ENCODE results near the gene JARID2. TPM values are rescaled to one million over a fixed set of nuclear protein-coding genes. Genes with fewer than 3 reads are reported as not detected.

The JARID2 gene
- total and polyA plus RNA-seq, 10 of the 15 experiments (the other 5 are each of a cell fraction or from before 2014, with no cell fraction given): 4.2 to 21.6 (median 11.7) TPM

DNA sequence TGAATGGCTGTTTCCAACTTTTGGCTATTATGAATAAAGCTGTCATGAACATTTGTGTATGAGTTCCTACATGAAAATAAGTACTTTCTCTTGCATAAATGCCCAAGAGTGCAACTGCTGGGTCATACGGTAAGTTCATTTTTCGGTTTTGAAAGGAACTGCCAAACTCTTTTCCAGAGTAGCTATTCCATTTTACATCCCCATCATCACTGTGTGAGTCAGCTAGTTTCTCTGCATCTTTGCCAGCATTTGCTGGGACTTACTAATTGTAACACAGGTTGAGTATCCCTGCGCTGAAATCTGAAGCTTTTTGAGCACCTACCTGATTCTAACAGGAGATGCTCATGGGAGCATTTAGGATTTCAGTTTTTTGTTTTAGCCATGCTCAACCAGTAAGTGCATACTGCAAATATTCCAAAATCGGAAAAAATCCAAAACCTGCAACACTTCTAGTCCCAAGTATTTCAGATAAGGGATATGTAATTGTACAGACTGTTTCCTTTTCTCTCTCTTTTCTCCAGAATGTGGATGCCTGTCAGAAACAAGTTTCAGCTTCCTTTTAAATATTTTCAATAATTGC is 298.5 kb downstream of the JARID2 start:
- BruUV-seq (replicated peaks): no TSS peak
- Histone ChIP-seq H3K79me2 (ENCODE audit: control insufficient read depth, insufficient read depth, low read length) (no peaks in the 10 kb centered on the region; the same call in 1 of the 2 replicates), H3K4me2 (ENCODE audit: control insufficient read depth, insufficient read depth) (no peak overlapping the region), H3K36me3 (ENCODE audit: control insufficient read depth in 2 of 2, insufficient read depth in 2 of 2, low read length in 1 of 2) (no peaks in the 10 kb centered on the region; a peak in 1 of 4 replicates), H3K27me3 (replicated peaks in 1 of 2; ENCODE audit: control insufficient read depth in 2 of 2, insufficient read depth in 2 of 2, low read length in 1 of 2) (no peaks in the 10 kb centered on the region), H2AFZ (ENCODE audit: control insufficient read depth, low read depth, low read length) (no peak overlapping the region), H3K4me3 (no peak overlapping the region), H3K27ac (ENCODE audit: control insufficient read depth, insufficient read depth) (no peak overlapping the region), H3K9me3 (replicated peaks; ENCODE audit: control insufficient read depth, insufficient read depth, low read length) (peaks cover 10% of the 10 kb centered on the region), H4K20me1 (ENCODE audit: control insufficient read depth, insufficient read depth) (no peaks in the 10 kb centered on the region), H3K4me1 (ENCODE audit: control insufficient read depth, insufficient read depth, low read length) (no peaks in the 10 kb centered on the region; the same call in 1 of the 2 replicates), H3K9ac (ENCODE audit: control insufficient read depth, insufficient read depth, low read length) (no peak overlapping the region)
- ChIA-PET SMC1A (ENCODE audit: uncharacterized antibody, unreplicated experiment) (interaction anchor here (0.6 to 2.1 kb wide), 5 partner anchors 9 to 80 kb away, joined by 3 to 10 read pairs (median 4); no protein-coding TSS in a partner anchor), CTCF (interaction anchor here (1.2 to 2.9 kb wide), 3 partner anchors 9 to 81 kb away, joined by 3 to 6 read pairs (median 3); no protein-coding TSS in a partner anchor), POLR2A (interaction anchor here (0.5 kb wide), 1 partner anchor 139 kb away, joined by 3 read pairs; no protein-coding TSS in a partner anchor), RAD21 (ENCODE audit: unreplicated experiment) (interaction anchor here (1.0 to 1.1 kb wide), 2 partner anchors 77 to 78 kb away, joined by 3 read pairs; no protein-coding TSS in a partner anchor)
- DNase-seq (ENCODE audit: low read depth, low spot score) (no peak), ATAC-seq (no peak), FAIRE-seq (no peak)
- TF ChIP-seq HDGF (IDR thresholded peaks at IDR 0.05) (no peak), NFYB (IDR thresholded peaks at IDR 0.05; ENCODE audit: insufficient read depth, low read depth, low read length) (no peak), POLR2A (IDR thresholded peaks at IDR 0.05; ENCODE audit: low read depth, low read length) (no peak), ZZZ3 (IDR thresholded peaks at IDR 0.05; ENCODE audit: control insufficient read depth, insufficient read length, low read depth) (no peak), RFX5 (IDR thresholded peaks at IDR 0.05; ENCODE audit: low read depth, low read length) (no peak), IKZF2 (IDR thresholded peaks at IDR 0.05) (no peak), GATAD2B (conservative IDR thresholded peaks at IDR 0.05; ENCODE audit: low read depth) (no peak)
- TF ChIP-seq, protein P1, sequence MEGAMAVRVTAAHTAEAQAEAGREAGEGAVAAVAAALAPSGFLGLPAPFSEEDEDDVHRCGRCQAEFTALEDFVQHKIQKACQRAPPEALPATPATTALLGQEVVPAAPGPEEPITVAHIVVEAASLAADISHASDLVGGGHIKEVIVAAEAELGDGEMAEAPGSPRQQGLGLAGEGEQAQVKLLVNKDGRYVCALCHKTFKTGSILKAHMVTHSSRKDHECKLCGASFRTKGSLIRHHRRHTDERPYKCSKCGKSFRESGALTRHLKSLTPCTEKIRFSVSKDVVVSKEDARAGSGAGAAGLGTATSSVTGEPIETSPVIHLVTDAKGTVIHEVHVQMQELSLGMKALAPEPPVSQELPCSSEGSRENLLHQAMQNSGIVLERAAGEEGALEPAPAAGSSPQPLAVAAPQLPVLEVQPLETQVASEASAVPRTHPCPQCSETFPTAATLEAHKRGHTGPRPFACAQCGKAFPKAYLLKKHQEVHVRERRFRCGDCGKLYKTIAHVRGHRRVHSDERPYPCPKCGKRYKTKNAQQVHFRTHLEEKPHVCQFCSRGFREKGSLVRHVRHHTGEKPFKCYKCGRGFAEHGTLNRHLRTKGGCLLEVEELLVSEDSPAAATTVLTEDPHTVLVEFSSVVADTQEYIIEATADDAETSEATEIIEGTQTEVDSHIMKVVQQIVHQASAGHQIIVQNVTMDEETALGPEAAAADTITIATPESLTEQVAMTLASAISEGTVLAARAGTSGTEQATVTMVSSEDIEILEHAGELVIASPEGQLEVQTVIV (IDR thresholded peaks at IDR 0.05; ENCODE audit: borderline replicate concordance, partially characterized antibody): no peak
- intact Hi-C loops (cut with micrococcal nuclease; ENCODE audit: unreplicated experiment): no loop called here
- in situ Hi-C loops (cut with MboI): no loop called here
- WGBS (ENCODE audit: insufficient coverage, insufficient replicate concordance, low lambda C conversion rate, missing lambda C conversion rate): 99% methylated on average over 4 of the region's 4 CpGs
